ENCODE measurements around the gene STX11.

Gene STX11

GRCh38 chr6:144215402-144215931, 65.2 kb downstream of the STX11 start:
- no peak for DNase-seq (ENCODE audit: low read depth in 2 of 2)

- DNase-seq (ENCODE audit: low read depth in 2 of 2): peak; percentile 82 to 83
These were observed 65.8 kb downstream of the STX11 start for GRCh38 chr6:144215932-144216667.

GRCh38 chr6:144216668-144217218, 66.4 kb downstream of the STX11 start:
- no peak for DNase-seq (ENCODE audit: low read depth in 2 of 2)

- DNase-seq (ENCODE audit: low read depth in 2 of 2): no peak
These were observed 66.9 kb downstream of the STX11 start for GRCh38 chr6:144217264-144217663.

GRCh38 chr6:144217797-144218196, 67.5 kb downstream of the STX11 start:
- DNase-seq (ENCODE audit: low read depth in 2 of 2): no peak

GRCh38 chr6:144219056-144219685, 68.9 kb downstream of the STX11 start:
- no peak for DNase-seq (ENCODE audit: low read depth in 2 of 2)

GRCh38 chr6:144220031-144220790, 69.9 kb downstream of the STX11 start:
- no peak for DNase-seq (ENCODE audit: low read depth in 2 of 2)

GRCh38 chr6:144223686-144224085, 73.4 kb downstream of the STX11 start:
- DNase-seq (ENCODE audit: low read depth in 2 of 2): no peak

- no peak for DNase-seq (ENCODE audit: low read depth in 2 of 2)
These were observed 81.4 kb downstream of the STX11 start for GRCh38 chr6:144231721-144232120.

GRCh38 chr6:144232176-144232831, 82.0 kb downstream of the STX11 start:
- DNase-seq (ENCODE audit: low read depth in 2 of 2): no peak

GRCh38 chr6:144232832-144233230, 82.5 kb downstream of the STX11 start:
- DNase-seq (ENCODE audit: low read depth in 2 of 2): no peak

GRCh38 chr6:144234399-144234798, 84.1 kb downstream of the STX11 start:
- no peak for DNase-seq (ENCODE audit: low read depth in 2 of 2)

- no peak for DNase-seq (ENCODE audit: low read depth in 2 of 2)
These were observed 84.6 kb downstream of the STX11 start for GRCh38 chr6:144234935-144235334.
